GM12891 (cell line): ENCODE measurements around the gene RNF220.

Experiments
- POLR2A ChIP-seq: IDR thresholded peaks from 2 replicates; pipeline ENCODE4 v1.6.1; 2011; ENCODE audit warnings: low read depth, low read length, control low read depth
- POLR2AphosphoS5 ChIP-seq: IDR thresholded peaks from 2 replicates; pipeline ENCODE4 v1.6.1; 2011; ENCODE audit warnings: low read depth, low read length, control low read depth
- SPI1 ChIP-seq: IDR thresholded peaks from 2 replicates; pipeline ENCODE4 v1.6.1; 2011; ENCODE audit warnings: low read depth, low read length, control low read depth

GRCh38 chr1:44406737-44407429 is 1.8 kb downstream of the RNF220 start:
- no peak for TF ChIP-seq POLR2A
- TF ChIP-seq POLR2AphosphoS5, result no peak
- no peak for TF ChIP-seq SPI1
